ENCODE results near the gene RPL36.
"Not testable (repeated sequence)": the region's sequence is repeated elsewhere in the genome, so short reads cannot be mapped to it uniquely, and the experiment has no call there.

Gene RPL36

GRCh38 chr19:5707576-5708575, 17.8 kb downstream of the RPL36 start:
- no peak for DNase-seq

DNA sequence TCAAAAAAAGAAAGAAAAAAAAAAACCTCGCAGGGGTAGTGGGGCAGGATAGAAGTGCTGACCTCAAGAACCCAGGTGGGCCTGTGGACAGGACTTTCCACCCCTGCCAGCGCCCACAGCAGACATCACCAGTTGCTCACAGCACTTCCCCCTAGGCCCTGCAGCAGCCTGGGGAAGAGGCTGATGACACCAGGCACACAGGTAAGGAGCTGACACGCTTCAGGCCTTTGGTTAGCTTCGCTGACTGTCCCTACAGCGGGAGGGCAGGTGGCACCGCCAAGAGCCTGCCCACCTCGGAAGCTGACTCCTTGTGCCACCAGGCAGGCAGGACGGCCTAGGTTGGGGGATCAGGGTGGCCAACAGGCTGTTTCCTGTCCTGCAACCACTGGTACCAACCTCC, 20.9 kb downstream of the RPL36 start:
- DNase-seq: no peak

DNA sequence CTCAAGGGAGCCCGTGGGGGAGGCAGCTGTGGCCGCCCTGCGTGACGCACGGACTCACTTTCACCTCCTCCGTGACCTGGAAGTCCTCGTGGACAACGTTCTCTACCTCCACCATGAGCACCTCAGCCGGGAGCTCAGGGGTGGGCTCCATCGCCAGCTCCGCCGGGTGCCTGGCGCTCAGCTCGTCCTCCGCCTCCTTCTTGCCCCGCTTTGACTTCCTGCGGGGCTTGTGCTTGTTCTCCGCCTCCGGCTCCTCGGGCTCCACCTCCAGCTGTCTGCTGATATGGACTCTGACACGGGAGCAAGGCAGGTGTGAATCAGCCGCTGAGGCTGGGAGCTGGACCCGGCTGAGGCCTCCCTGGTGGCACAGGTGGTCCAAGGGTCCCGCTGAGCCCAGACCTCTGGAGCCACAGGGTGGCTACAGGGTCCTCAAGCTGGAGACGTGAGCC, 21.6 kb downstream of the RPL36 start:
- DNase-seq: no peak

- no peak for DNase-seq
These were observed 23.1 kb downstream of the RPL36 start for GRCh38 chr19:5713228-5713627.

- no peak for DNase-seq
These were observed 24.7 kb downstream of the RPL36 start for GRCh38 chr19:5714816-5715215.

DNA sequence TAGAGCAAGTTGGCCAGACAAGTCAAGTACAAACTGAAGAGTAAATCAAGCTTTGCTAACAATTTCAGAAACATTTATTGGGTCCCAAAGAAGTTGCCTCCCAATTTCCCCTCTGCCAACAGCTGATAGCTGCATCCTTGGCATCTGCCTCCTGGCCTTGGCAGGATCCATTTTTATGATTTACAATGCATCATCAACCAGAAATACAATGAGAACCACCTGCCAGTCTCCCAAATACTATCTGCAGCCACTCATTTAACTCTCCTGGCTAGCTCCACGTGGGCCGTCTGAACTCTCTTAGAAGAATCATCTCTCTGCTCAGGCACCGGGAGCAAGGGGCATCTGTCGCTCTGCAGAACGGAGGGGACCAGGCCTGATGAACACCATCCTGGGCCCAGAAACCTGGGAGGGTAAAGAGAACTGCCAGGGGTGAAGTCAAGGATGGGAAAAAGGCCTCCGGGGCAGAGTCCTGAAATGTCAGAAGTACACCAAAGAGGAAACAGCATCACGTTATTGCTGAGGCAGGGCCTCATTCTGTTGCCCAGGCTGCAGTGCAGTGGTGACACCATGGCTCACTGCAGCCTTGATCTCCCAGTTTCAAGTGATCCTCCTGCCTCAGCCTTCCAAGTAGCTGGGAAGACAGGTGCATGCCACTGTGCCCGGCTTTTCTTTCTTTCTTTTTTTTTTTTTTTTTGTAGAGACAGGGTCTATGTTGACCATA, 27.3 kb downstream of the RPL36 start:
- DNase-seq: no peak

DNA sequence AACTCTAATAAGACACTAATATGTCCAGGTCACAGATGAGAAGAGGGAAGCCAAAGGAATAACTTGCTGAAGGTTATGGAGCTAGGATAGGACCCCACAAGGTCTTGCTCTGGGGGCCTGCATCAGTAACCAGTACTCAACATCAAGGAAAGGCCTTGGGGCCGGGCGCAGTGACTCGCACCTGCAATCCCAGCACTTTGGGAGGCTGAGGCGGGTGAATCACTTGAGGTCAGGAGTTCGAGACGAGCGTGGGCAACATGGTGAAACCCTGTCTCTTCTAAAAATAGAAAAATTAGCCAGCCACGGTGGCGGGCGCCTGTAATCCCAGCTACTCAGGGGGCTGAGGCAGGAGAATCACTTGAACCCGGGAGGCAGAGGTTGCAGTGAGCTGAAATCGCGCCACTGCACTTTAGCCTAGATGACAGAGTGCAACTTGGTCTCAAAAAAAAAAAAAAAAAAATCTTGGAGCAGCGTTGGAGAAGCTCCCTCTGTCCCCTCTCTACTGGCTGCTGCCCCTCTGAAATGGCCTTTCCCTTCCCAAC, 28.0 kb downstream of the RPL36 start:
- no peak for DNase-seq

- DNase-seq: no peak
These were observed 28.6 kb downstream of the RPL36 start for GRCh38 chr19:5718579-5719273.

DNA sequence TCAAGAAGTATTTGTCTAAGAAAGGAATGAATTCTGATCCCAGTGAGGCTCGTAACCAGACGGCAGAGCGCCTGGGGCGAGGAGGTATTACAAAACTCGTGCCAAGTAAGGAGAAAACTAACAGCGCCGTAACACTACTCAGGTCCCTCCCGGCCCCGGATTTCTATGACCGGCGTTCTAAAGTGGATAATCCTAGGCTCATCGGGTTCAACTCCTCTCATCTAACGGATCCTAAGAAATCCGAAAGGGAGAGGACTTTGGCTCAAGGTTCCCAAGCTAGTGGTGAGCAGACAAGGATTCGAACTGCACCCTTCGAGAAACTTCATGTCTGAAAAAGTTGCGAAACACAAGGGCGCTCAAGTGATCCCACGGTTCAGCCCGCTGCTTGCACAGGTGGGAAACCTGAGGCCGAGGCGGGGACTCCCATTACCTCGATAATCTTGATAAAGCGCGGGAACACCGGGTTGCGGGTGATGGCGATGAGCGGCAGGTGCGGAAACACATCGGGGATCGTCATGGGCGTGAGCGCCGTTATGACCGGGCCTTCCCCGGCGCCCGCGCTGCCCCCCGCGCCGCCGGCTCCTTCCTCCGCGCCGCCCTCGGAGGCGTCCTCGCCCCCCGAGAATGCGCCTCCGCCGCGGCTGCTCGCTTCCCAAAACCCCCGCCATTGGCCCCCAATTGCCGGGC, 29.3 kb downstream of the RPL36 start:
- peak in 2 of 6 experiments; percentile 19 to 41 for DNase-seq

DNA sequence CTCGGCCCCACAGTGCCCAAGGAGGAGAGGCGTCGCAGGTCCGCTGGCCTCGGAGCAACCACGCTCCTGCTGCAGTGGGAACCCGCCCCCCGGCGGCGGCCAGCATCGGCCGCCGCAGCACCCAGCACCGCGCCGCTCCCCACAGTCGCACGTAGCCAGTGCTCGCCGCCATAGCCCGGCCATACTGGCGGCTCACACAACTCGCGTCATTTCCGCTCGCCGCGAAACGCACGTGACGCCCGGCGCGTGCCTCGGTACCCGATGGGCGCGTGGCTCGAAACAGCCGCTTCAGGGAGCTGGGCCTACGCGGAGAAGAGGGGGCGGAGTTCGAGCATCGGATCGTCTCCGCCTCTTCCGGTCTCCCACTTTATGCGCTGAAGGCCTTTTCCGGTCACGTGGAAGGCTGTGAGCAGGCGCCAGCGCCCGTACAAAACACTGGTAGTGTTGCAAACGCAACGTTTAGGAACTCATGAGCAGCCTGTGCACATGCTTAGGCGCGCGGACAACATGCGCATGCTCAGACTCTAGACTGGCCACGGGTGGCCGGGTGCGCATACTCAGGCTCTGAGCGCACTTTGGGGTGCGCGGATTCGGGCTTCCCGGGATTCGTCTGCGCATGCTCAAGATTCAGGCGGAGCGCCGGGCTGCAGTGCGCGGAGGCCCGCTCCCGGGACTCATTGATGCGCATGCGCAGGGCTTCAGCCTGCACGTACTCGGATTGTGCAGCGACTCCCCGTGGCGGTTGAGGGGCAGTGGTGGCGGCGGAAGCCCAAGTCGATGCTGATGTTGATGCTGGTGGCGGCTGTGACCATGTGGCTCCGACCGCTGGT, 30.1 kb downstream of the RPL36 start, which contains the start of the genes CATSPERD and LONP1:
Gene CATSPERD (plus strand): TSS at position 677 of the 830 bp plus-strand sequence. CDS start 101 bp downstream, at position 778.
Gene LONP1 (minus strand): TSS at position 186 of the 830 bp plus-strand sequence. CDS start 14 bp downstream, at position 172.
- peak; percentile 97 to 100 (median 99) for DNase-seq

DNA sequence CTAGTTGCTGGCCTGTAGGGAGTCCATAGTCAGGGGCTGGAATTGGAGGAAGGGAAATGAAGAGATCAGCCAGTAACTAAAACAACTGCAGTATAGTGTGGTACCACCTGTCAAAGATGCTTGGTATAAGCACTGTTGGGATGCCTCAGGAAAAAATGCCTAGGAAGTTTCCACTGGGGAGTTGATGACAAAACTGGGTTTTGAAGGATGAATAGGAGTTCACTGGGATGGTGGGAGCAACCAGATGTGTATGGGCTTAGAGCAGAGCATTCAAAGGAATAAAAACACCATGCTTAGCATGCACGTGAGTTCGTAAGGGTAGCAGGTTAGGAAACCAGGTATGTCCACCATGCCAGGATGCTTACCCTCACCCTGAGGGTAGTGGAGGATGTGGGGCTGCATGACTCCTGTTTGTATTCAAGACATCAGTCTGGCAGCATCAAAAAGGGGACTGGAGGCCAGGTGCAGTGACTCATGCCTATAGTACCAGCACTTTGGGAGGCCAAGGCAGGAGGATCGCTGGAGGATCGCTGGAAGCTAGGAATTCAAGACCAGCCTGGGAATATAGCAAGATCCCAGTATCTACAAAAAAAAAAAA, 37.5 kb downstream of the RPL36 start:
- DNase-seq: no peak

GRCh38 chr19:5733172-5733571, 43.1 kb downstream of the RPL36 start:
- DNase-seq: not testable (repeated sequence)

DNA sequence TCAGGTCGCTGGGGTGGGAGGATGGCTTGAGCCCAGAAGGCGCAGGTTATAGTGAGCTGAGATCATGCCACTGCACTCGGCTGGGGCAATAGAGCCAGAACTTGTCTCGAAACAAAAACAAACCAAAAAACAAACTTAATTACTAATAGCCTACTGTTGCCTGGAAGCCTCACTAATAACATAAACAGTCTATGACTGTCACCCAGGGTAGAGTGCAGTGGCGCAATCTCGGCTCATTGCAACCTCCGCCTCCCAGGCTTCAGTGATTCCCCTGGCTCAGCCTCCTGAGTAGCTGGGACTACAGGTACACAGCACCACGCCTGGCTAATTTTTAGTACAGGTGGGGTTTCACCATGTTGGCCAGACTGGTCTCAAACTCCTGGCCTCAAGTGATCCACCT, 48.3 kb downstream of the RPL36 start:
- DNase-seq: no peak
